ENCODE measurements around the gene ZNF516.

GRCh38 chr18:76380791-76381405, 114.1 kb downstream of the ZNF516 start:
- TF ChIP-seq NFIC (IDR thresholded peaks at IDR 0.05) = no peak
- TF ChIP-seq FOXM1 (IDR thresholded peaks at IDR 0.05; ENCODE audit: borderline replicate concordance, low read depth) = no peak
